Hepatocyte (in vitro differentiated cells): ENCODE measurements around the gene ETV7.

Source experiments
- CTCF ChIP-seq: fragments of 200-600 bp; sonication (generic); IDR thresholded peaks from 2 replicates; pipeline ENCODE4 v1.5.1; 2016; ENCODE audit warnings: antibody characterized with exemption, mild to moderate bottlenecking; ENCODE audit not compliant: poor library complexity
- EZH2 ChIP-seq: fragments of 200-600 bp; sonication (generic); IDR thresholded peaks from 2 replicates; pipeline ENCODE4 v1.6.1; 2016; ENCODE audit warnings: antibody characterized with exemption, mild to moderate bottlenecking, borderline replicate concordance
- EZH2phosphoT487 ChIP-seq: fragments of 200-600 bp; sonication (generic); IDR thresholded peaks from one replicate; pipeline ENCODE4 v1.6.1; 2018; ENCODE audit warnings: antibody characterized with exemption, mild to moderate bottlenecking, low read depth, moderate library complexity; ENCODE audit not compliant: unreplicated experiment, severe bottlenecking

GRCh38 chr6:36361071-36361470 lies 26.4 kb downstream of the ETV7 start:
- TF ChIP-seq EZH2phosphoT487 (no peak), CTCF (no peak), EZH2 (no peak)
